Measurements from ENCODE around the gene EMILIN3.

GRCh38 chr20:41380551-41381193, 14.1 kb upstream of the EMILIN3 start:
- TF ChIP-seq POLR2A (IDR thresholded peaks at IDR 0.05), result no peak
- TF ChIP-seq CTCF (IDR thresholded peaks at IDR 0.05), result no peak
- TF ChIP-seq POLR2AphosphoS5 (IDR thresholded peaks at IDR 0.05), result no peak

Data from transverse colon (tissue), 4 donors.